GM19099 (cell line): ENCODE results near the gene DYNC2LI1.

Experiments
- POLR2A ChIP-seq: IDR thresholded peaks from 3 replicates; pipeline ENCODE4 v1.6.1; 2011; ENCODE audit warnings: low read depth; ENCODE audit not compliant: insufficient read length; ENCODE audit errors: extremely low read depth

Gene DYNC2LI1

DNA sequence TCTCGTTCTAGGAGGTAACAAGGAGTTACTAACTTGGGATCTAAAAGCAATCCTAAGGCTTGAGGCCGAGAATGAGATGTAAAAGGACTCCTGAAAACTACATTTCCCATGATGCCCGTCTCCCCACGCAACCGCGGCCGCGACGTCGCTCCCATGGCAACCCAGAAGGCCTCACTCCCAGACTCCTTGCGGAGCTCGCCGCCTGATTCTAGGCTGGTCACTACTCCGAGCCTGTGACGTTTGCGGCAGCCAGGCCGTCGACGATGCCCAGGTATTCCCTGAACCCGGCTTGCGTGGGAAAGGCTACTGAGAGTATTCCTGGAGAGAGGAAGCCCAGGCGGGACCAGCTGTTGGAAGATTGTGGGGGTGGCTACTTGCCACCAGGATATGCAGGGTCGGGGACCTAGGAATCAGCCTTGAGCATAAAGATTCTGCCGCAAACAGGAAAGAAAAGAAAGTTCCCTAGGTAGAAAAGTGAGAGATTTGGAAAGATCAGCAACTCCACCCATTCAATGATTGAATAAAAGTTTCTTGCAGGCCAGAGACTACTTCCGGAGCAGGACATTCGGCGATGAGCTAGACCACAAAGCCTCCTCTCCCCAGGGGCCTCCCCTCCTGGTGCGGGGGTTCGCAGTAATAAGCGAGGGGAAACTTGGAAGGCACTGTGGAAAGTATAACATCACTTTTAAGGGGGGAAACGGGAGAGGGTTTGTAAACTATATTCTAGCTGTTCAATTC is at the start of gene DYNC2LI1:
DYNC2LI1 (plus strand) TSS at position 164 of the 738 bp plus-strand sequence; CDS start at position 264, 100 bp downstream.
- TF ChIP-seq POLR2A, result peak; percentile 49

DNA sequence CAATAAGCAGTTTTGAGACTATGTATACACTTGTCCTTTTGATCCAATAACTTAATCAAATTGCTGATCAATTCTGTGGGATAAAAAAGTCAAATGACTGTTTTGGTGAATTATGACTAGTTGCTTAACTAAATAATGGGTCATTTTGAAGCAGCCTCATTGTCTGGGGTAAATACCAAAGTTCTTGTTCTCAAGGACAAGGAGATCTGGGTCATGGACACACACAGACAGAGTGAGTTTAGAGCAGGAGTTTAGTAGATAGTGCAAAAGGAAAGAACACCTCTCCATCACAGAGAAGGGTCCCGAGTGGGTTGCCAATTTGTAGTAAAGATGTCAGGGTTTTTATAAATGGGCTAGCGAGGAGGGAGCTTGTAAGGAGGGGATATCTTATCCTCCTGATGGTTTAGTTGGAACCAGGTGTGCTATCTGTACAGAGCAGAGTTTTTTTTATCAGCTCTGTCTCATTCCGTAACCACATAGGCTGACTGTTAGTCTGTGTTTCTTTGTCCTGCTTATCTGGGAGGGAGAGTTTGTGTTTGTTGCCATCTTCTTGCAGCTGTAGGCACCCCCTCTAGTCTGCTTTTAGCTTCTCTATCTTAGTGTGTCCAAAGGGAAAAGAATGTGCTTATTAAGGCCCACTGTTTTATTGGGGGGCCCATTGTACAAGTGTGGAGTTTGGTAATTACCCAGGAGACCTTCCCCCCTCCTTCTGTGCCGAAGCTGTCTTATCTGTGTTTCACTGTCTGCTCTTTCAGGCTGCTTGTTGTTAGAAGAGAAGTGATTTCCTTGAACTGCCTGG is 48.9 kb upstream of the DYNC2LI1 start:
- no peak for TF ChIP-seq POLR2A

DNA sequence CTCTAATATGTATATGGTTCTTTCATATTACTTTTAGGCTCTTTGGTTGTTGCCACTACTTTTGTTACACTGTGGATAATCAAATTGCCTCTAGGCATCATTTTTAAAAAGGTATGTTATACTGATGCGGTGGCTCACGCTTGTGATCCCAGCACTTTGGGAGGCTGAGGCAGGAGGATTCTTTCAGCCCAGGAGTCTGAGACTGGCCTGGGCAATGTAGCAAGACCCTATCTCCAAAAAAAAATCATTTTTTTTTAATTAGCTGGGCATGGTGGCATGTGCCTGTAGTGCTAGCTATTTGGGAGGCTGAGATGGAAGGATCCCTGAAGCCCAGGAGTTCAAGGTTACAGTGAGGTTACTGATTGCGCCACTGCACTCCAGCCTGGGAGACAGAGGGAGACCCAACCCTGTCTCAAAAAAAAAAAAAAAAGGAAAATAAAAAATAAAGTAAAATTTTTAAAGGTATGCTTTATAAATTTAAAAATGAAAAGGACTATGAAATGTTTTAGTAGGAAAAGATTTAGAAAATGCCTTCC is 48.1 kb upstream of the DYNC2LI1 start:
- TF ChIP-seq POLR2A, result no peak

DNA sequence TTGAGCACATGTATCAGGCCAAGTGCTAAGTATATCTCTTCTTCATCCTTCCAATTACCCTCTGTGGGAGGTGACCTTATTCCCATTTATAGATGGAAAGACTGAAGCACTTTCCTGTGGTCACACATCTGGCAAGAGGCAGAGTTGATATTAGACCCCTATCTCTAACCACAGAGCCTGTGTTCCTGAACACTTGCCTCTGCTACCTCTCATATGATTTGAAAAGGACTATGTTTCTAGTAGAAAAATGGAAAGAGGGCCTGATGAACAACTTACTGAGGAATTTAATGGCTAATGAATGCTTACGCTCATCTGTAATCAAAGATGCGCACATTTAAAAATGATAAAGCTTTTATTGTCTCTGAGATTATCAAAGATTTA is 46.2 kb upstream of the DYNC2LI1 start:
- no peak for TF ChIP-seq POLR2A

DNA sequence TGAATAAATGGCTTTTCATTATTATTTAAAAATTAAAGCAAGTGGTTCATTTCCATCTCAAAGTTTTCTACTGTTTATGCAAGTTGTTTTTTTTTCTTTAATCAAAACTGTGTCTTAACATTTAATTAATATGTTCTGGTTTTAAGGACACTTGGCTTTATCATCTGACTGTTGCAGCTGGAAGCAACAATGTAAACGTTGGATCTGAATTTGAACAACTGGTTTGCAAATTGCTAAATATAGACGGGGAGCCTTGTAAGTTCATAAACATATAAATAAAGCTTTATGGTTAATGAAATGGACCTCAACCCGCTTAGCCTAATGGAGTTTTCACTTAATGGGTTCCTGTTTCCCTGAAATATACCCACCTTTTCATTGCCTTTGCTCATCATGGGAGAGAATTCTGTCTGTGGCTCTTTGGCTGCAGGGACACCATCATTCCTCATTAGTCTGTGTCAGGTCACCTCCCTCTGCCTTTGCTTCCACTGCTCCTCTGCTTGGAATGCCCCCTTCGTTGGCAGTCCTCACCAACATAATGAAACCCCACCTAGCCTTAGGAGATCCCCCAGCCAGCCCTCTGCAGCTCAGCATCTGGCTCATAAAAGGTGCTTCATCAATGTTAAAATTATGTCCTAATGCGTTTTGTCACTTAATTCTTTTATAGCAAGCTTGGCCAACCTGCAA is 44.2 kb upstream of the DYNC2LI1 start:
- TF ChIP-seq POLR2A, result no peak

DNA sequence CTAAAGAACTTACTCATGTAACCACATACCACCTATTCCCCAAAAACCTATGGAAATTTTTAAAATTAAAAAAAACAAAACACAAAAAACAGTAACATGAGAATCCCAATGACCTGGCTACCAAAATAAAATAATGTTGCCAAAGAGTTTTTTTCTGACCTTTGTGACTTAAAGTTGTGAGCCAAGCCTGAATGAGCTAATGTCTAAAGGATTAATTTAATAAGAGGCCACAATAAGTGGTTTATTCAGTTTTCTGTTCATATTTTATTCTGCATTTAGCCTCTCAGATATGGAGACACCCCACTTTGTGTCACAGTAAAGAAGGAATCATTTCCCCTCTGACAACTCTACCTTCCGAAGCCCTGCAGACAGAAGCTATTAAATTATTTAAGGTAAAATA is 42.6 kb upstream of the DYNC2LI1 start:
- TF ChIP-seq POLR2A, result no peak

DNA sequence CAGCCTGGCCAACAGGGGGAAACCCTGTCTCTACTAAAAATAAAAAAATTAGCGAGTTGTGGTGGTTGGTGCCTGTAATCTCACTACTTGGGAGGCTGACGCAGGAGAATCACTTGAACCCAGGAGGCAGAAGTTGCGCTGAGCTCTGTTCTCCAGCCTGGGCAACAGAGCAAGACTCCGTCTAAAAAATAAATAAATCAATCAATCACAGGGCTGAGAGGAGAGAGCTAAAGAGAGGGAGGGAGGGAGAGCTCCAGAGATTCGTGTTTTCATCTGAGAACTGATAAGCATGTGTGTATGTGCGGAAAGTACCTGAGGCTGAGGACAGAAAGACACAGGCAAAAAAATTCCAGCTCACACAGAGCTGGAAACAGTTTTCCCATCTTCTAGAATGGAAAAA is 37.2 kb upstream of the DYNC2LI1 start:
- no peak for TF ChIP-seq POLR2A

DNA sequence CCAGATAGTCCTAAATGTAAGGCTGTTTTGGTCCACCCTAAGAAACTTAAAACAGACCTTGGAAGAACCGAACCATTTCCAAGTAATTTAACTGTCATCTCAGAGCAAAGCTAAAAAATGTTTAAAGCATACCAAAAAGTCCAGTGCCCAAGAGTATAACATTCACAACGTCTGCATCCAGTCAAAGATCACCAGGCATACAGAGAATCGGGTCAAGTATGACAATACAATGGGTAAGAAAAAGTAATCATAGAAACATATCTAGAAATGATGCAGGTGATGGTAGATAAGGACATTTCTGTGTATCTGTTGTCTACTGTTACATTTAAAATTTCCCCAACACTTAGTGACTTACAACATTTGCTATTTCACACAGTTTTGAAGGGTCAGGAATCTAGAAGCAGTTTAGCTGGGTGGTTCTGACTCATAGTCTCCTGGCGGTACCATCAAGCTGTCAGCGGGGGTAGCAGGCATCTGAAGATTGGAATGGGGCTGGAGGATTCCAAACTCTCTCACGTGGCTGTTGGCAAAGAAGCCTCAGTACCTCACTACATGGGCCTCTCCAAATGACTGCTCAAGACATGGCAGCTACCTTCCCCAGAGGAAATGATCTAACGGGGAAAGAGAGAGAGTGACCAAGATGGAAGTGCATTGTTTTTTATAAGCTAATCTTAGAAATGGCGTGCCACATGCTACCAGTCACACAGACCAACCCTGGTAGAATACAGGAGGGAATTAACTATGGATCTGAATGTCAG is 36.6 kb upstream of the DYNC2LI1 start:
- no peak for TF ChIP-seq POLR2A

DNA sequence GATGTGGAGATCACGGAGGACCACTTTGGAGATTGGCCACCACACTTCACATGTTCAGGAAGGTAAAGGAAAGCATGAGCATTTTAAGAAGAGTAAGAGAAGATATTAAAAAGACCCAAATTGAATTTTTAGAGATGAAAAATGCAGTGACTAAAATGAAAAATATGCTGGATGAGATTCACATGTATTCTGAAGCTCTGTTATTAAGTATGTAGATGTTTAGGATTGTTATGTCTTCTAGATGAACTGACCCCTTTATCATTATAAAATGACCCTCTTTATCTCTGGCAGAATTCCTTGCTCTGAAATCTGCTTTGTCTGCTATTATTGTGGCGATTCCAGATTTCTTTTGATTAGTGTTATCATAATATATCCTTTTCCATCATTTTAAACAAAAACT is 36.0 kb upstream of the DYNC2LI1 start:
- TF ChIP-seq POLR2A, result no peak

DNA sequence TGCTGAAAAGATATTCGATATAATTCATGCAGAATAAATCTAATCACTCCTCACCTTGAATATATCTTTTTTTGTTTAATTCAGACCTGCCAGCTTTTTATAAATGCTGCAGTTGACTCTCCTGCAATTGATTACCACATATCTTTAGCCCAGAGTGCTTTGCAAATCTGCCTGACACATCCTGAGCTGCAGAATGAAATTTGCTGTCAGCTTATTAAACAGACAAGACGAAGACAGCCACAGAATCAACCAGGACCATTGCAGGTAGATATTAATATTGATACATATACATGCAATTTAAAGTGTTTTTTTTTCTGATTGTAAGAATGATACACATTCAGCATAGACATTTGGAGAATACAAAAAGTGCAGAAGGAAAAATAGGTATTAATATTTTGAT is 35.6 kb upstream of the DYNC2LI1 start:
- TF ChIP-seq POLR2A, result no peak

DNA sequence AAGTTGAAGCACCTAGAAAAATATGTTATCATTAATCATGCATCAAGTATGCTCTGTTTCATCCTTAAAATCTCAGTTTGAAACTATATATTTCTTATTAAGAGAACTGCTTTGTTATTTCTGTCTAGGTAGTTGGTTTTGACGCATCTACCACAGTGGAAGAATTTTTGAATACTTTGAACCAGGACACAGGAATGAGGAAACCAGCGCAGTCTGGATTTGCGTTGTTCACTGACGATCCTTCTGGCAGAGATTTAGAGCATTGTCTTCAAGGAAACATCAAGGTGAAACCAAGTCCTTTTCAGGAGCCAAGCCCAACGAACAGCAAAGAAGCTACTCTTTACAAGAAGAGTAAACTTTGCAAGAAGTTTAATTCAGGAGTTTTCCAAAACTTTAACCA is 30.1 kb upstream of the DYNC2LI1 start:
- TF ChIP-seq POLR2A, result no peak

DNA sequence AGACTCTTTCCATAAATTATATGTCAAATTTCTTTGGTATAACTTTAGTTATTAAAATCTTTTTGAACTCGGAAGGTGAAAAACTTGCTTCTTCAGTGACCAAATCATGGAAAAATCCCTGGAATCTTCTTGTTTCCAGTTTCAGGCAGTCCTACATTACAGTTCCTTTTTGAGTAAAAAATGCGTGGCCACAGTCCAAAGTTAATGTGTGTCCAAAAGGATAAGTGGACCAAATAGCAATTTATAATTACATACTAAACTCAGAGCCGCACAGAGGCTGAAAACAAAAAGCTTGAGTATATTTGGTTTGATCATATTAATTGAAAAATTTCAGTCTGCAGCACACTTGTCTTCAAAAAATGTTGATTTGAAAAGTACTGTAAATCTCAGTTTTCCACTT is 28.4 kb upstream of the DYNC2LI1 start:
- no peak for TF ChIP-seq POLR2A

DNA sequence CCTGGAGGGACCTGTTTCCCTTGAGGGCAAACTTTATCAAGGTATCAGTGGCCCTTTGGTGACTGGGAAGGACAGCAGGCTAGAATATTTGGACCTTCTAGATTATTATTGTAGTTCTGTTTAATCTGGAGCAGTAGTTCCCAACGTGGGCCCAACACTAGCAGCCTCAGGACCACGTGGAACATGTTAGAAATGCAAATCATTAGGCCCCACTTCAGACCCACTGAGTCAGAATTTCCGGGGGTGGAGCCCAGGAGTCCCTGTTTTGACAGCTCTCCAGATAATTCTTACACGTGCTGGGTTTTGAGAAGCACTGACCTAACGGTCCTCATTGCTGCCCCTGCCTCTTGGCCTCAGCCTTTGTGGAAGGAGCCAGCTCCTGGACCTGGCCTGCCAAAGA is 25.5 kb upstream of the DYNC2LI1 start:
- no peak for TF ChIP-seq POLR2A

DNA sequence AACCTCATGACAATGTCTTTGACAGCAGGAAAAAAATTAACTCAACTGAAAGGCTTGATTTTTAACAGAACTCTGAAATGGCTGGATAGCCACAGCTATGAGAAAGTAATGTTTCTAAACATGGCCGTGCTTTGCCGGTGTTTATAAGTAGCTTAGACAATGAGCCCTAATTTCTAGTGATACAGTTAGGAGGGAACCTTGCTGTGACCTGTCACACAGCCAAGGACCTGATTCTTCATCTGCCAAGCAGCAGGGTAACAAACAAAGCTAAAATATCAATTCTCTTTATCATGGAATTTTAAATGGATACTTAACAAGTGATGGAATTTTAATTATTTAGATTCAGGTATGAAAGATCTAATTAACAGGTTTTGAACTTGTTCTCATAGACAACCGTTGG is 24.3 kb upstream of the DYNC2LI1 start:
- no peak for TF ChIP-seq POLR2A
